ENCODE results near the gene ITGA11.

DNA sequence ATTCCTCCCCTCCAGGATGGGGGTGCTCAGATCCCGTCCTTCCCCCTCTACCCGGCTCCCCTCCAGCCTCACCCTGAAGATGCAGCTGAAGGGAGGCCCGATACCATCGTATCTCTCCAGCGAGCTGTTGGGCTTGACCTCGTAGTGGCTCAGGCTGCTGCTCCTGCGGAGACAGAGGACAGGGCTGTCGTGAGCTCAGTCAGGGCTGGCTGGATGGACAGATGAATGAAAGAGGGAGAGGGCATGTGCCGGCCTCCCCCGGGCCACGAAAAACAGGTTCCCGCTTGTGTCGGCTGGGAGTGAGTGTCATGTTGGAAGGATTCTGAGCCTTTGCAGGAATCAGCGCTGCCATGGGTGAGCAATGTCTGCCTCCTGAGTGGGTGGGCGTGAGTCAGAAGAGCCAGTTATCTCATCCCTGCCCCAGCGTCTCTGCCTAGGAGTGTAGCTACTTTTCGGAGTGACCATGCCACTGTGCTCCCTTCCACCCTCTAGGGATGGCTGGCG, 119.2 kb downstream of the ITGA11 start:
- TF ChIP-seq CTCF (IDR thresholded peaks at IDR 0.05; ENCODE audit: insufficient read depth, low read length): no peak
- TF ChIP-seq POLR2AphosphoS5 (IDR thresholded peaks at IDR 0.05; ENCODE audit: low read depth): no peak
- no peak for TF ChIP-seq REST (IDR thresholded peaks at IDR 0.05; ENCODE audit: insufficient replicate concordance, low read depth)

All from HL-60 (cell line).